Stimulated activated CD4-positive, alpha-beta T cell treated with anti-CD3 and anti-CD28 coated beads, Interleukin-1b, Interleukin-23, amount 100 ng/mL, for 4 hours (primary cell): ENCODE measurements around the gene EFEMP2.

Experiments
- DNase-seq, 2 donors: peaks; one replicate each; pipeline ENCODE4 v3.0.0-alpha.2; 2020; ENCODE audit warnings: low read depth in 2 of 2

The EFEMP2 gene

GRCh38 chr11:65866509-65867283 lies 5.9 kb downstream of the EFEMP2 start:
- DNase-seq: no peak

- no peak for DNase-seq
Measured at GRCh38 chr11:65865550-65866172, 6.9 kb downstream of the EFEMP2 start.

GRCh38 chr11:65864706-65865471 lies 7.7 kb downstream of the EFEMP2 start:
- no peak for DNase-seq

- DNase-seq: no peak
Measured at GRCh38 chr11:65863889-65864705, 8.5 kb downstream of the EFEMP2 start.

GRCh38 chr11:65862941-65863888 lies 9.4 kb downstream of the EFEMP2 start:
- DNase-seq: no peak

GRCh38 chr11:65862191-65862735 lies 10.3 kb downstream of the EFEMP2 start:
- no peak for DNase-seq

- no peak for DNase-seq
Measured at GRCh38 chr11:65861533-65862183, 10.9 kb downstream of the EFEMP2 start.

- DNase-seq: no peak
Measured at GRCh38 chr11:65861165-65861505, 11.5 kb downstream of the EFEMP2 start.

GRCh38 chr11:65860278-65861164 lies 12.1 kb downstream of the EFEMP2 start, which contains the start of gene MUS81:
MUS81 (plus strand) TSS chr11:65860433; CDS start chr11:65860754, 321 bp downstream.
- peak; percentile 95 to 96 for DNase-seq

GRCh38 chr11:65859812-65860277 lies 12.8 kb downstream of the EFEMP2 start:
- DNase-seq: peak; percentile 32 to 37

GRCh38 chr11:65859095-65859811 lies 13.3 kb downstream of the EFEMP2 start:
- DNase-seq: peak; percentile 93 to 98

- DNase-seq: no peak
Measured at GRCh38 chr11:65858681-65859087, 13.9 kb downstream of the EFEMP2 start.

GRCh38 chr11:65857853-65858680 lies 14.5 kb downstream of the EFEMP2 start, which contains the start of gene CFL1:
CFL1 (minus strand) TSS chr11:65858180; CDS start chr11:65858099, 81 bp downstream.
- DNase-seq: peak; percentile 94 to 95

- DNase-seq: peak in 1 of 2 donors; percentile 58
Measured at GRCh38 chr11:65857500-65857852, 15.1 kb downstream of the EFEMP2 start.

- peak; percentile 72 to 73 for DNase-seq
Measured at GRCh38 chr11:65856689-65857499, 15.7 kb downstream of the EFEMP2 start.

GRCh38 chr11:65855927-65856363 lies 16.7 kb downstream of the EFEMP2 start:
- DNase-seq: no peak
